ENCODE data around the gene SLC16A5.
"Not testable (repeated sequence)": the region's sequence is repeated elsewhere in the genome, so short reads cannot be mapped to it uniquely, and the experiment has no call there.

The SLC16A5 gene, protein sequence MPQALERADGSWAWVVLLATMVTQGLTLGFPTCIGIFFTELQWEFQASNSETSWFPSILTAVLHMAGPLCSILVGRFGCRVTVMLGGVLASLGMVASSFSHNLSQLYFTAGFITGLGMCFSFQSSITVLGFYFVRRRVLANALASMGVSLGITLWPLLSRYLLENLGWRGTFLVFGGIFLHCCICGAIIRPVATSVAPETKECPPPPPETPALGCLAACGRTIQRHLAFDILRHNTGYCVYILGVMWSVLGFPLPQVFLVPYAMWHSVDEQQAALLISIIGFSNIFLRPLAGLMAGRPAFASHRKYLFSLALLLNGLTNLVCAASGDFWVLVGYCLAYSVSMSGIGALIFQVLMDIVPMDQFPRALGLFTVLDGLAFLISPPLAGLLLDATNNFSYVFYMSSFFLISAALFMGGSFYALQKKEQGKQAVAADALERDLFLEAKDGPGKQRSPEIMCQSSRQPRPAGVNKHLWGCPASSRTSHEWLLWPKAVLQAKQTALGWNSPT

DNA sequence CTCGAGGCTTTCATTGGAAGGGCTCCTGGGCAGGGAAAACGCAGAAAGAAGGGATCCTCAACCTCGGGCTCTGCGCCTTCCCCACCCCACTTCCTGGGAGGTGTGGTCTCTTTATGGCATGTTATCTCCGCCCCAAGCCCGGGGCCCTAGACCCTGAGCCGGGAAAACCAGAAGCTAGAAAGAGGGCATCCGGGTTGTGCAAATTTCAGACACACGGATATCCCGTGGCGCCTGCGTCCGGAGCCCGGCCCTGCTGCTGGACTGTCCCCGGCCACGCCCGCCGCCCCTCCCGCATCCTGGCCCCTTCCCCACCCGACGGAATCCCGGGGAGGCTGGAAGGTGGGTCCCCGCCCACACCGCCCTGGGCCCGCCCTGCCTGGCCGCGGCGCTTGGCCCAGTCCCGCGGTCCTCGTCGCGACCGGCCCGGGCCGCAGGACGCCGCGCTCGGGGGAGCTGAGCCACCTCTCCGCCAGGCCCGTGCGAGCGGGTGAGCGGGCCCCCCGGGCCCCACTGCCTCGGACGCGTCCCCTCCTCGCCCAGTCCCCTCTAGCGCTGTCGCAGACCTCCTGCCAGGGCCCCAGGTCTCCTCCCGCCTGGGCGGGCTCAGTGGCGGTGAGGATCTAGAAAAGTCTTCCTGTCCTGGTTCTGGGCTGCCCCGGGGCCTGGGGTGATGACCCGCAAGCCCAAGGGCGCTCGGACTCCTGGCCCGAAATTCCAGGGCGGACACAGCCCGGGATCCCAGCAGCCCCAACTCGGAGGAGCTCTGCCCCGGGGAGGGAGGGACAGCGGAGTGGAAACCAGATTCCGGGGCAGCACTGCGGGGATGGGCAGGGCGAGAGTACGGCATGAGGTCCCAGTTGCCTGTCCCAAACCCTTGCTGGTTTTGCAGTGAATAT is at the start of gene SLC16A5:
Gene SLC16A5, plus strand, starts transcription at position 397 of the 896 bp plus-strand sequence. CDS start 5,683 bp downstream, outside the sequence.
- DNase-seq (ENCODE audit: low read depth): peak; percentile 87
- TF ChIP-seq CTCF (conservative IDR thresholded peaks at IDR 0.05; ENCODE audit: low read length): no peak
- peak within 1 kb of the TSS; percentile 72 for H3K4me3 ChIP-seq (ENCODE audit: low read length)

DNA sequence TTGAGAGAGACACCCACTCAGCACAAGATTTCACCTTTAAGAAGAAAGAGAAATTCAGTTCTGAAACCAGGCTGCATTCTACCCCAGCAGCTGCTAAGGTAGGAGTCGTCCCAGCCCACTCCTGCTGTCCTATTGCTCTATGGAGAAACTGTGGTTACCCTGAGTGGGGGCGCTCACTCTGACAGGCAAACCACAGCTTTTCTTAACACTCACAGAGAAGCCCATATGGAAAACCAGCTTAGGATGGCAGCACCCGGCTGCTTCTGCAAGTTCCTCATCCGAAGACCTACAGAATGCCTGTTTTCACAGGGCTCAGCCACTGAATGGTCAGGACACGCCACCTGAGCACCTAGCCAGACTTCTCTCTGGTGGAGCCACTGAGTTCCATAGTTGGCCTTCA is 48.5 kb upstream of the SLC16A5 start:
- DNase-seq (ENCODE audit: low read depth): no peak

DNA sequence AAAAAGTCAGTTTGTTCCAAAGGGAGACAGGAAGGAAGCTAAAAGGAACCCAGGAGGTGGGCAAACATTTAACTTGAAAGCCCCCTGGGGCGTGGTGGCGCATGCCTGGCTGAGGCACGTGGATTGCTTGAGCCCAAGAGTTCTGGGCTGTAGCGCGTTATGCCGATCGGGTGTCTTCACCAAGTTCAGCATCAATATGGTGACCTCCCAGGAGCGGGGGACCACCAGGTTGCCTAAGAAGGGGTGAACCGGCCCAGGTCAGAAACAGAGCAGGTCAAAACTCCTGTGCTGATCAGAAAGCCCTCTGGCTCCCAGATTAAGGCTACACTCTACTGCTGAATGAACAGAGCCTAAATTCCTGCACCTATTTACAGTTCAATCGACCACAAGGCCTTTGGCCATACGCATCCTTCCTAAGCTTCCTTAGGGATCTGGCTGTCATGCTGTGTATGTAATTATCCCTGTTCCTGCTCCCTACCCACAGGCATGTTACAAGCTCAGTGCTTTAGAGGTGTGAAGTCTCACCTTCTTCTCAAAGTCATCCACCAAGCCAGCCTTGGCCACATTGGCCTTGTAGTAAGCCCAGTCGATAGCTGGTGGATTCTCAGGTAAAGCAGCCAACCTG is 46.0 kb upstream of the SLC16A5 start:
- DNase-seq (ENCODE audit: low read depth): no peak
- TF ChIP-seq CTCF (conservative IDR thresholded peaks at IDR 0.05; ENCODE audit: low read length): no peak
- H3K4me3 ChIP-seq (ENCODE audit: low read length): no peak overlapping the region

More for the DNA sequence above, 48.5 kb upstream of the SLC16A5 start:
- TF ChIP-seq CTCF (conservative IDR thresholded peaks at IDR 0.05; ENCODE audit: low read length): no peak
- no peak overlapping the region for H3K4me3 ChIP-seq (ENCODE audit: low read length)

- DNase-seq (ENCODE audit: low read depth); H3K4me3 ChIP-seq (ENCODE audit: low read length): not testable (repeated sequence)
Observed at GRCh38 chr17:75043789-75044188, 44.0 kb upstream of the SLC16A5 start.

DNA sequence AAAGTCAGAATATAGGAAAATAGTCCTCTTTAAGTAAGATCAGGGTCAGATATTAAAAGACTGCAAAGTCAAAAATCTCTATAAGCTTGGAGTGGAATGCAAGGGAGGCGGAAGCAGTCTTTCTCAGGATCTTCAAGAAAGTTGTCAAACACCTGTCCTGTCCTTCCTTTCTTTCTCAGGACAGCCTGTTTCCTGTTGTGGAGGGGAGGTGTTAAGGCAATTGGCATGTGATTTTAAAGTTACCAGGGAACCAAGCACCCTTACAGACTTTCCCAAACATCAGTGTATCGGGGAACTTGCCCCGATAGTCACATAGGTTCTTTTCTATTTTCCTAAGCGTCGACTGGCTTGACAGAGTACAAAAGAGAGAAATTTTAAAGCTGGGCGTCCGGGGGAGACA is 43.0 kb upstream of the SLC16A5 start:
- no peak overlapping the region for H3K4me3 ChIP-seq (ENCODE audit: low read length)
- TF ChIP-seq CTCF (conservative IDR thresholded peaks at IDR 0.05; ENCODE audit: low read length): no peak
- no peak for DNase-seq (ENCODE audit: low read depth)

- DNase-seq (ENCODE audit: low read depth): not testable (repeated sequence)
- H3K4me3 ChIP-seq (ENCODE audit: low read length): peak overlapping the region; percentile 98
Observed at GRCh38 chr17:75045946-75046406, 41.8 kb upstream of the SLC16A5 start.

DNA sequence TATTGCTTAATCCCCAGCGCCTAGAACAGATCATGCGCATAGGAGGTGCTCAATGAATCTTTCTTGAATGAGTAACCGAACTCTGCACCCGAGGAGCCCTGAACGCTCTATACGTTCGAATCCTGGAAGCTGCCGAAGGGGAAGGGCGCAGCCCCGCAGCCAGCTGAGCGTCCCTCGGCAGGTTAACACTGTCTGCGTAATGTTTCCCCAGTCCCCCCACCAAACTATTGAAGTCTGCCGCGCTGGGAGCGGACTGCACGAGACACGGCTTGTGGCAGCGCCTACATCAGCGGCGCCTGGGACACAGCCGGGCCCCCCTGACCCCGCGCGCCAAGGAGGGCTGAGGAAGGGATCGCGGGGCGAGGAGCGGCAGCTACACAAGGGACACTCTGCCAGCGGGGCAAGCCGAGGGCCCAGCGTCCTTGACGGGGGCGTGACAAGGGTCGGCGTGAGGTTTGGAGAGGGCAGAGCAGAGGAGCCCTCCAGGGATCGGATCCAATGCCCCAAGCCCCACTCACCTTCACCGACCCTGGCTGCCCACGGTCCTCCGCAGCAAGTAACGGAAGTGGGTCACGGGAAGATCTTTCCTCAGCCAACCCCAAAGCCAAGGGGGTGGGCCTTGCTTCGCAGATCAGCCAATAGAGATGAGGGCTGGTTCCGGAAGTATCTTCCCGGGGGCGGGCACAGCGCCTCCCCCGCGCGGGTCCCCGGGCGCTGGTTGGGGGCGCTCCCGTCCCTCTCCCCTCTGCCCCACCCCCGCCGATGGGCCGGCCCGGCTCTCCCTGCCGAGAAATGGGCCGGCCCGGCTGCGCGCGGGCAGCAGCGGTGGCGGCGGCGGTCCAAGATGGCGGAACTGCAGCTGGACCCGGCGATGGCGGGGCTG is 41.1 kb upstream of the SLC16A5 start, which contains the start of the genes ATP5PD and KCTD2:
Gene ATP5PD, minus strand, starts transcription at position 563 of the 883 bp plus-strand sequence. CDS start 4,319 bp downstream, outside the sequence.
Gene KCTD2, plus strand, starts transcription at position 819 of the 883 bp plus-strand sequence. Its CDS starts 26 bp downstream, at position 845.
- H3K4me3 ChIP-seq (ENCODE audit: low read length): peak within 1 kb of the TSS; percentile 98

More for the DNA sequence above, 41.1 kb upstream of the SLC16A5 start, which contains the start of the genes ATP5PD and KCTD2:
- no peak for TF ChIP-seq CTCF (conservative IDR thresholded peaks at IDR 0.05; ENCODE audit: low read length)
- peak; percentile 97 for DNase-seq (ENCODE audit: low read depth)
